Esophagus muscularis mucosa (tissue), 4 donors: ENCODE results near the gene PTCH1.

Experiments used
- EP300 ChIP-seq: sonication (generic); formaldehyde crosslinking; IDR thresholded peaks from one replicate; pipeline ENCODE4 v1.6.1; 2017; ENCODE audit warnings: antibody characterized with exemption
- POLR2AphosphoS5 ChIP-seq, 2 donors: sonication (generic); formaldehyde crosslinking; IDR thresholded peaks; one replicate each; pipeline ENCODE4 v1.6.1; 2017; ENCODE audit warnings: antibody characterized with exemption in 2 of 2
- TF ChIP-seq, protein P1 (sequence below), 3 experiments: fragments of 200-600 bp in 2 of 3; fragments of 450-650 bp in 1 of 3; sonication (generic) in 2 of 3; IDR thresholded peaks; one replicate each; pipeline ENCODE4 v1.5.1; 2017 to 2019; ENCODE audit warnings: antibody characterized with exemption in 3 of 3, mild to moderate bottlenecking in 2 of 3, moderate library complexity in 1 of 3

DNA sequence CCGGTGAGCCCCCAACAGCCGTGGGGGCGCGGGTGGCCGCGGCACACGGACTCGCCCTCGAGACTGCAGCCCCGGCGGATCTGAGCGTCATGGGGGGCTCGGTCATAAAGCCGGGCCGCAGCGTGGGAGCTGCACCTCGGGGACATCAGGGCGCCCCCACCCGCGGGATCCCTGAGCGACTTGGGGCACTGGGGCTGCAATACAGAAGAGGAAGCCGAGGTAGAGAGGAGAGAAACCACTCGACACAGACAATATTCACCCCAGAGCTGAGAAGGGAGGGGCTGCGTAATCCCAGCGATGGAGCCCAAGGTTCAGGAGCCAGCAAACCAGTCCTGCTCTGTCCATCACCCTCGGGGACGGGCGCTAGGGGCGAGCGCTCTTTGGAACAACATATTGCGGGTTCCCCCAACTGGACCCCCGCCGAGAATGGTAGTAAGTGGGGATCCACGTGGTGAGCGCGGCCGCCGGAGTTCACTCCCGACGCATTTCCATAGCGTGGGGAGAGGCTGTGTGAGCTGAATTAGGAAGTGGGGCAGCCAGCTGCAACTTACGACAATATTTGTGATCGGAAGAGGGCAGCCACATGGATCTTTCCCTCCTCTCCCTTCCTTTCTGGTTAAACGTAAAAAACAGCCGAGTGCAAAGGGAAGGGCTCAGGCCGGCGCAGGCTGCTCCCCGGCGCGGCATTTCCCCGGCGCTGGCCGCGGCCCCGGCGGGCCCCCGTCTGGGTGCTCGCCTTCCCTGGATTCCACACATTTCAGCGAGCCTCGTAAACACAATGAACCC lies 9.9 kb downstream of the PTCH1 start:
- TF ChIP-seq EP300 (no peak), POLR2AphosphoS5 (IDR thresholded peaks at IDR 0.05) (peak in 1 of 2 donors; percentile 80)
- TF ChIP-seq, protein P1, sequence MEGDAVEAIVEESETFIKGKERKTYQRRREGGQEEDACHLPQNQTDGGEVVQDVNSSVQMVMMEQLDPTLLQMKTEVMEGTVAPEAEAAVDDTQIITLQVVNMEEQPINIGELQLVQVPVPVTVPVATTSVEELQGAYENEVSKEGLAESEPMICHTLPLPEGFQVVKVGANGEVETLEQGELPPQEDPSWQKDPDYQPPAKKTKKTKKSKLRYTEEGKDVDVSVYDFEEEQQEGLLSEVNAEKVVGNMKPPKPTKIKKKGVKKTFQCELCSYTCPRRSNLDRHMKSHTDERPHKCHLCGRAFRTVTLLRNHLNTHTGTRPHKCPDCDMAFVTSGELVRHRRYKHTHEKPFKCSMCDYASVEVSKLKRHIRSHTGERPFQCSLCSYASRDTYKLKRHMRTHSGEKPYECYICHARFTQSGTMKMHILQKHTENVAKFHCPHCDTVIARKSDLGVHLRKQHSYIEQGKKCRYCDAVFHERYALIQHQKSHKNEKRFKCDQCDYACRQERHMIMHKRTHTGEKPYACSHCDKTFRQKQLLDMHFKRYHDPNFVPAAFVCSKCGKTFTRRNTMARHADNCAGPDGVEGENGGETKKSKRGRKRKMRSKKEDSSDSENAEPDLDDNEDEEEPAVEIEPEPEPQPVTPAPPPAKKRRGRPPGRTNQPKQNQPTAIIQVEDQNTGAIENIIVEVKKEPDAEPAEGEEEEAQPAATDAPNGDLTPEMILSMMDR (IDR thresholded peaks at IDR 0.05): no peak
